ENCODE results near the gene SIGLEC12.

Gene SIGLEC12

GRCh38 chr19:51524666-51525264 lies 23.2 kb upstream of the SIGLEC12 start:
- TF ChIP-seq POLR2AphosphoS5 (IDR thresholded peaks at IDR 0.05; ENCODE audit: low read depth, low read length): no peak
- no peak for TF ChIP-seq REST (IDR thresholded peaks at IDR 0.05; ENCODE audit: insufficient read depth in 1 of 2, low read depth in 2 of 2, low read length in 2 of 2)
- TF ChIP-seq SIN3A (IDR thresholded peaks at IDR 0.05; ENCODE audit: borderline replicate concordance, insufficient read depth, low read length): no peak
- TF ChIP-seq TAF1 (IDR thresholded peaks at IDR 0.05; ENCODE audit: borderline replicate concordance, insufficient read depth, low read length): no peak
- TF ChIP-seq FOXP2 (optimal IDR thresholded peaks at IDR 0.05; ENCODE audit: borderline replicate concordance, extremely low read depth, extremely low read length, insufficient read depth): no peak

DNA sequence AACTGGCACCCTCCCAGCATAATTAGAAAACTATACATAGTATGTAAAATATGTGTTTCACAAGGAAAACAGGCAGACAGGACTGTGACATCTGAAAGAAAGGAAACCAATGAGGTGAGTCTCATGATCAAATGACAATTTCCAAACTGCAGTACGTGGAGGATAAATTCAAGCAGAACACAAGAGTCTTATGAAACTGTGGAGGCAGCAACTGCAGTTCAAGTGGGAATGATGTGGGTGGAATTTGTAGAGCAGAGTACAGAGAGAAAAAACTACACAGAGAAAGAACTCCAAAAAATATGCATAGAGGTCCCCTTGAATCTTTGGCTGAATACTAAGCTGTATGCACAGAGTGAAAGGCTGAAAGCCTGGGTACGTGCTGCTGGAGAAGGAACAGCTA lies 20.2 kb upstream of the SIGLEC12 start:
- no peak for TF ChIP-seq REST (IDR thresholded peaks at IDR 0.05; ENCODE audit: insufficient read depth in 1 of 2, low read depth in 2 of 2, low read length in 2 of 2)
- no peak for TF ChIP-seq FOXP2 (optimal IDR thresholded peaks at IDR 0.05; ENCODE audit: borderline replicate concordance, extremely low read depth, extremely low read length, insufficient read depth)
- no peak for TF ChIP-seq POLR2AphosphoS5 (IDR thresholded peaks at IDR 0.05; ENCODE audit: low read depth, low read length)
- no peak for TF ChIP-seq SIN3A (IDR thresholded peaks at IDR 0.05; ENCODE audit: borderline replicate concordance, insufficient read depth, low read length)
- TF ChIP-seq TAF1 (IDR thresholded peaks at IDR 0.05; ENCODE audit: borderline replicate concordance, insufficient read depth, low read length): no peak

DNA sequence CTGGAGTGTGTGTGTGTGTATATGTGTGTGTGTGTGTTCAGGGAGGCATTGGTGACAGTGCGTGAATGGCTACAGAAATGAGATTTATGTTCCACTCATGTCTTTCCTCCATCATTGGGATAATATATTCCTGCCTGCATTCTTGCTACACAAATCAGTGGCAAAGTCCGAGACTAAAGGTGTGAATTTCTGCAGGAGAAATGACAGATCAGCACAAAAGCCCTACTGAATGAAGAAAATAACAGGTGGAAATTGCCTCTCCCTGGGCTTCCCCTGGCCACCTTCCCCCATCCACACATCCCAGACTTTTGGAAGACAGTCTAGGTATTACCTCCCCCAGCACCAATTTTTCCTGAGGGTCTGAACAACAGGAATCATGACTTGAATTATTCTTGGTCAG lies 19.8 kb upstream of the SIGLEC12 start:
- TF ChIP-seq REST (IDR thresholded peaks at IDR 0.05; ENCODE audit: insufficient read depth in 1 of 2, low read depth in 2 of 2, low read length in 2 of 2) (no peak), SIN3A (IDR thresholded peaks at IDR 0.05; ENCODE audit: borderline replicate concordance, insufficient read depth, low read length) (no peak), POLR2AphosphoS5 (IDR thresholded peaks at IDR 0.05; ENCODE audit: low read depth, low read length) (no peak), TAF1 (IDR thresholded peaks at IDR 0.05; ENCODE audit: borderline replicate concordance, insufficient read depth, low read length) (no peak), FOXP2 (optimal IDR thresholded peaks at IDR 0.05; ENCODE audit: borderline replicate concordance, extremely low read depth, extremely low read length, insufficient read depth) (no peak)

GRCh38 chr19:51520728-51521127 lies 19.1 kb upstream of the SIGLEC12 start:
- TF ChIP-seq TAF1 (IDR thresholded peaks at IDR 0.05; ENCODE audit: borderline replicate concordance, insufficient read depth, low read length): no peak
- TF ChIP-seq REST (IDR thresholded peaks at IDR 0.05; ENCODE audit: insufficient read depth in 1 of 2, low read depth in 2 of 2, low read length in 2 of 2): no peak
- no peak for TF ChIP-seq SIN3A (IDR thresholded peaks at IDR 0.05; ENCODE audit: borderline replicate concordance, insufficient read depth, low read length)
- TF ChIP-seq POLR2AphosphoS5 (IDR thresholded peaks at IDR 0.05; ENCODE audit: low read depth, low read length): no peak
- no peak for TF ChIP-seq FOXP2 (optimal IDR thresholded peaks at IDR 0.05; ENCODE audit: borderline replicate concordance, extremely low read depth, extremely low read length, insufficient read depth)
